GM21423 (cell line): ENCODE results near the gene SLC6A17.

Source experiments
- ATAC-seq: cut with Tn5 transposase; IDR thresholded peaks from one replicate; pipeline ENCODE4 v1.9.1; 2021; ENCODE audit warnings: mild to moderate bottlenecking, moderate library complexity; ENCODE audit not compliant: unreplicated experiment

The SLC6A17 gene

DNA sequence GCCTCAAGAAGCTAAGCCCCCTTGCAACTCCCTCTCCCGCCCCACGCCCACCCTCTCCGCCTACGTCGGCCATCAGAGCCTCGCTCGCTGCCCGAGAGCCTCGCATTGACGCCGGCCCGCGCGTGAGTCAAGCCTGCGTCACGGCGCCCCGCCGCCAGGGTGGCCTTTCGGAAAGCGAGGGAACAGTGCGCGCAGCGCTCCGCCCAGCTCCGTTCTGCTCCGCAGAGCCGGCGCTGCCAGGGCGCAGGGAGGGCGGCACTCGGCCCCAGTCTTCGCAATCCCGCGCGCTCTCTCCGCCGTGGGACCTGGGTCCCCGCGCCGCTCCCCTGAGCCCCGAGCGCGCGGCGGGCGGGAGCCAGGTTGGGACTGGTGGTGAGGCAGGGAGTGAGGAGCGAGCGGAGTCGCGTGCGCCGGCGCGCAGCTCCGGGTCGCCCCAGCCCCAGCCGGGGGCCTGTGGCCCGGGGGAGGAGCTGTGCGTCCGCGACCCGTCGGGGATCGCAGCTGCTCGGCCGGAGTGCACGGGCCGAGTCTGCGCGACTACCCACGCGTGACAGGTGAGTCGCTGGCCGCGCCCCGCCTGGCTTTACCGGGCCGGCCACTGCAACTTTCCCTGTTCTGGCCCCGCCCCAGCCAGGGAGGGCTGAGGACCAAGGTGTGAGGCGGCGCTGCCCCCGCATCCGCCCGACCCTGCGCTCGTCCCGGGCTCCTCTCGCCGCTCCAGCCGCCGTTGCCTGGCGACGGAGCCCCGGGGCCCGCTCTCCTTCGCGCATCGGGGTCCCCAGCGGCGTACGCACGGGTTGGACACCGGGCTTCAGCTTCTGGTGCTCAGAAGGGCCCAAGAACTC, at the start of gene SLC6A17:
Gene SLC6A17 (plus strand): TSS at position 165 of the 845 bp plus-strand sequence. CDS start 16,436 bp downstream, outside the sequence.
- ATAC-seq, result no peak

DNA sequence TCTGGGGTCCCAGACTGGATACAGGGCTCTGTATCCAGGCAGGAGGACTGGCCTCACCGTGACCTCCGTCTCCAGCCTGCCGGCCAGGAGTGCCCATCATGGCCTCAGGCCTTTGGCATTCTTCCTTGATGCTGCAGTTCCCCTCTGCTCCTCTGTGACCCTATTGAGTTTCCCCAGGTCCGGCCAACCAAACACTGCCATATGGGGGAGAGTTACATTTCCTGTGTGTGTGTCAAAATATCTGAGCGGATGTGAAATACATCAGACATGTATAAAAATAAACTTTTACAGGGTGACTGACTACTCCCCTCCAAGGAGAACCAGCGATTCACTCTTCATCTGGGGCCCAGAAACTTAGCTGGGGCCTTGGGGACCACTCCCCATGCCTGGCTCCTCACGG, 48.2 kb upstream of the SLC6A17 start:
- no peak for ATAC-seq

DNA sequence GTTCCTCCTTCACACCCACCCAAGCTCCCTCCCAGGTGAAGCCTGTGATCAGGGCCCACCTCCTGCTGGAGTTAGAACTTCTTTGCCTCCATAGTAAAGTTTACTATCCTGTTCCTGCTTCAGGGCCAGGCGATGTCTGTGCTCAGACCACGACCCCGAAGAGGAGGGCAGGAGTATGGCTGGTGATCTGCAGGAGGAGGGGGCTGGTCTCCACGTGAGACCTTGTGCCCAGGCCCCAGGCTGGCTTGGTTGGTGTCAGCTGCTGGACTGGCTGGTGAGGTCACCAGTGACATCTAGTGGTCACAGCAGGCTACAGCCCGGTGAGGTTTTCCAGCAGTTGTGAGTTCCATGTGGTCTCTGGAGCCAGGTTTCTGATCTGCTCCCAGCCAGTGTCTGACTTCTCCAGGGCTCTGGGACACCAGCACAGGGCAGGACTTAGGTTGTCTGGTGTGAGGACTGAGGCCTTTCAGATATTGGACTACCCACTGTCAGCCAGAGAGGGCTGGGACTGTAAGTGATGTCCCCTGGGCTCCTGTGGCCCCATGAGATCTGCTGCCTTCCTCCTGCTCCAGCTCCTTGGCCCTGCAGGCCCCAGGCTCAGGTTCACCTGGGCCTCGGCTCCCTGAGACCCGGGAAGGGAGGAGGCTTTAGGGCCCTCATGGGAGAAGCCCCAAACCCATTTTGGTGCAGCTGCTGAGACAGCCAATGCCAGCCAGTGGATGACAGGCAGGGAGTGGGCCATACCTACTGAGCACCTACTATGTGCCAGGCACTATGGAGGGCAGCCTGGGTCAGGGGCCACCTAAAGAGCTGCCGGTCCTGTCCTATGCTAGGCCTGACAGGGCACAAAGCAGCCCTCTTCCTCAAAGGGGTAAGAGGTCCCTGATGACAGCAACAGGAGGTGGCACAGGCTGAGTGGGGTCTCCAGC, 44.0 kb upstream of the SLC6A17 start:
- peak; percentile 51 for ATAC-seq

DNA sequence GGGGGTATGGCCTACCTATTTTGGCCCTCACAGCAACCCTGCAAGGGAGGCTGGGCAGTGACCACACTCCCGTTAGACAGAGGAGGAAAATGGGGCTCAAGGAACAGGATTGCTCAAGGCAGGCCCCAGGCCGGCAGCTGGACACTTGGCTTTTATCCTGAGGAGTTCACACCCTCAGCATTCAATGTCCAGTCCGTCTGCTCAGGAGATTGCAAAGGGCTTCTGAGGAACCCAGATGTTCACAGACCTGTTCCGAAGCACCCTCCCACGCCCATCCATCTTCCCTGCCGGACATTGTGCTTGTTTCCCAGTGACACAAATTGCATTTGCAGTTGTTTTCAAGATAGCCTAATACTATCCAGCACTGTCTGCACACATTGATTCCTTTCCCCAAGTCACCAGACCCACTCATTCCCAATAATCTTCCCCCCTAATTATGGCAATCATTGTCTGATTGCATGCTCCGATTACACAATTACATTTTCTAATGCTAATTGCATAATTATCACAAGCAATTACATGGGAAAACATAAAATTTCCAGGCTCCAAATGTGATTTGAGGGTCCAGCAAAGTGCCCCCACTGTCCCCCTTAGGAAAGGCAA, 42.3 kb upstream of the SLC6A17 start:
- ATAC-seq, result no peak

DNA sequence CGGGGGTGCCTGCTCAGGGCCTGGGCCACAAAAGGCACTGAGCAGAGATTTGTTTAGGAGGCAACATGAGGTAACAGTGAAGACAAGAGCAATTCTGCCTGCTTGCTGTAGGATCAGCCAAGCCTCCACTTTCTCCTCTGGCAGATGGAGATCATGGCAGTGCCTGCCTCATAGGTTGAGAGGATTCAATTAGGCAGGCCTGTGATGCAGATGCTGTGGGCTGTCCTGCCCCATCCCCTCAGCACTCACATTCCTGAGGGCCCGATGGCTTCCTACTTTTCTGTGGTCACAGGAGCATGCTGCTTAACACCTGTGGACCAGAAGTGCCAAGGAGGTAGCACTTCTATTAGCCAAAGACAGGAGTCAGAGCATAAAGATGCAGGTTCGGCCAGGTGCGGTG, 39.2 kb upstream of the SLC6A17 start:
- no peak for ATAC-seq

DNA sequence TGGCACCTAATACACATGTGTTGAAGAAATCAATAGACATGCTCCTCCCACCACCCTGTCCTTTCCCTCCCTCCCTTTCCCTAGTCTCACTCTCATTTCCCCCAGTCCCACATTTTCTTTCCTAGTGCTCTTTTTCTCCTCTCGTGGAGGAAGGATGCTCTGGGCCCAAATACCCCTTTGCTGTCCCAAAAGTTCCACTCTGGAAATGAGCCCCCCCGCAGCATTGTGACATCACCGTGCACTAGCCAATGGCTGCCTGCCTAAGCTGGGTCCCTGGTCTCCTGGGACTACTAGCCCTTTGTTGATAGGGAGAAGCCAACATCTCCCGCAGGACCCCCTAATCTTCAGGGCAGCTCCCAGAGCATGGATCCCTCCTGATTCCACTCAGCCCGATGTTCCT, 38.2 kb upstream of the SLC6A17 start, which contains the start of gene UBL4B:
Gene UBL4B (plus strand): TSS at position 301 of the 400 bp plus-strand sequence. CDS start 92 bp downstream, at position 393.
- no peak for ATAC-seq

DNA sequence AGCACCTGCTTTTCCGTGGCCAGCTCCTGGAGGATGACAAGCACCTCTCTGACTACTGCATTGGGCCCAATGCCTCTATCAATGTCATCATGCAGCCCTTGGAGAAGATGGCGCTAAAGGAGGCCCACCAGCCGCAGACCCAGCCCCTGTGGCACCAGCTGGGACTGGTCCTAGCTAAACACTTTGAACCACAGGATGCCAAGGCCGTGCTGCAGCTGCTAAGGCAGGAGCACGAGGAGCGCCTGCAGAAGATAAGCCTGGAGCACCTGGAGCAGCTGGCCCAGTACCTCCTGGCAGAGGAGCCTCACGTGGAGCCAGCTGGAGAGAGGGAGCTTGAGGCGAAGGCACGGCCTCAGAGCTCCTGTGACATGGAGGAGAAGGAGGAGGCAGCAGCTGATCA, 37.6 kb upstream of the SLC6A17 start:
- no peak for ATAC-seq

DNA sequence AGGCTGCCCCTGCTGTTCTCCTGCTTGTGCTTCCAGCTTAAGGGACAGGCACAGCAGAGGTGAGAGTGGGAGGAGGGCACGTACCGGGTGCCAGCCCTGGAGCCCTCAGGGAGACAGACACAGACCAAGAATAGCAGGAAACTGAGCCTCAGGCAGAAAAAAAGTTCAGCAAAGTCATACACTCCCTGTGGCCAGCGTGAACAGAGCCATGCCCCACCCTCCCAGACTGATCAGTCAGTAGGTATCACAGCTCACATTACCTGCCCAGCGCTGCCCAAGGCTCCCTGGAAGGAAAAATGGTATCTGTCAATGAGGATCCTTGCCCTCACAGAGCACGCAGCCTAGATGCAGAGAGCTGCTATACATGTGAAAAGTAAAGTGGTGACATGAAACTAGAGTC, 36.7 kb upstream of the SLC6A17 start:
- ATAC-seq, result no peak

DNA sequence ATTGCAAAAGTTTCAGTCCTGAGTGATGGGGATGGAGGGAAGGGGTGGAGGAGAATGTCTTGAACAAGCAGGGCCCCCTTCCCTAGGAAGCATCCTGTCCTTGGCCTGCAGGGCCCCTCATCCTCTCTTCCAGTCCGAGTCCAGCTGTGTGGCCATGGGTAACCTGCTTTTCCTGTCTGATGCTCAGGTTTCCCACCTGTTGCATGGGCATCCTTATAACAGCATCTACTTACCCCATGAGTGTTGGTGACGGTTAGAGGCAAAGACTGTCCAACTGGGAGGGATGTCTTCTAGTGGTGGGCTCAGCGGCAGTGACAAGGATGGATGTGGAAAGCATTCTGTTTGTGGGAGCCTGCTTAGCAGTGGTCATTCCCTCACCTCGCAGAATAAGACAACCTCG, 36.1 kb upstream of the SLC6A17 start:
- ATAC-seq, result no peak

DNA sequence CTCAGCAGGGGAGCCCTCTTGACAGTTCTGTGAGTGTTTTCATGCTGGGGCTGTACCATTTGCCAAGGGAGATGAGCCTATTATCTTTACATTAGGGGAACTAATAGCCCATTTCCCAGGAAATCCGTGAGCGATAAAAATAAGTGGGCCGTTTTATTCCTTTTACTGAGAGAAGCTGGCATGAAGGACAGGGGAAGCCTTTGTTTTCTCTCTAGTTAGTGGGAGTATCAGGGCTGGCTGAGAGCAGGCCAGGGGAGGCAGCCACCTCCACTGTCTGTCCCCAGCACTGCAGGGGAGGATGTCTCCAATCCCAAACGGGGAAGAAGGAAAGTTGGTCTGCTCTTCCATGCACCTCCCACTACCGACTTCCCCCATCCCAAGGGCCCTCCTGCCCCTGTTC, 35.5 kb upstream of the SLC6A17 start:
- no peak for ATAC-seq

DNA sequence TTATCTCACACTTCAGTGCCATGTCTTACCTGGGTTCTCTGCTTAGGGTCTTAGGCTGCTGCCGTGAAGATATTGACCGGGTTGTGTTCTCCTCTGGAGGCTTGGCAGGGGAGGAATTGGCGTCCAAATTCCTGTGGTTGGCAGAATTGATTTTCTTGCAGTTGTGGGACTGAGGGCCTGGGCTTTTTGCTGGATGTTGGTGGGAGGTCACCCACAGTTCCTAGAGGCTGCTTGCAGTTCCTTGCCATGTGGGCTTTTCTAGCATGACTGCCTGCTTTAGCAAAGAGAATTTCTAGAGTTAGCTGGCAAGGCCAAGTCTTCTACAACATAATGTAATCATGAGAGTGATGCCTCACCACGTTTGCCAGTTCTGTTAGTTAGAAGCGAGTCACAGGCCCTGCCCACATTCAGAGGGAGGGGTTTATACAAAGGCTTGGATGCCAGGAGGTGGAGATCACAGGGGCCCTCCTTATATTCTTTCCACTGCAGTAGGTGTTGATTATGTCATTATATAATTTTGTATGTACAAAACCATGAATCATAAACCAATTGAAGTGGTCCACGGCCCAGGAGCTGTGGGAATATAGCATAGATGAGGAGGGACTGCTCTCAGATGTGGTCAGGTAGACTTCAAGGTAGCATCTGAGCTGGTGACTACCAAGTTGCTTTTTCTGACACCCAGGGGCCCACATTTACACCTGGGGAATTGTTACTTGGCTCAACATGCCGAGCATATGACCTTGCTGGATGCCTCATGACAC, 31.5 kb upstream of the SLC6A17 start:
- ATAC-seq, result no peak

DNA sequence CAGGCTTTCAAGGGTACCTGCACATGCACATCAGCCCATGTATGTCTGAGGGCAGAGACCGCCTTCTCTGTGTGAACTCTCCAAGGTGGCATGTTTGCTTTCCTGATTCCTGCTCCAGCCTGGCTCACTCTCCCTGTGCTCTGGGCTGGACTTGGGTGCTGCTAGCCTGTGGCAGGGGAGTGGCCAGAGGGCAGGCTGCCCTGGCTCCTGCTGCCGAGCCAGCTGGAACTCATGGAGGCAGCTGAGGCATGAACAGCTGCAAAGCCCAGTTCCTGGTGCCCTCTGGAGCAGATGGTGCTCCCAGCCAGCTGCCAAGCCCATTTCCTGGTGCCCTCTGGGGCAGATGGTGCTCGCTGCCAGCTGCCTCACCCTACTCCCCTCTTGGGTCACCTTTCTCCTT, 30.5 kb upstream of the SLC6A17 start:
- no peak for ATAC-seq

DNA sequence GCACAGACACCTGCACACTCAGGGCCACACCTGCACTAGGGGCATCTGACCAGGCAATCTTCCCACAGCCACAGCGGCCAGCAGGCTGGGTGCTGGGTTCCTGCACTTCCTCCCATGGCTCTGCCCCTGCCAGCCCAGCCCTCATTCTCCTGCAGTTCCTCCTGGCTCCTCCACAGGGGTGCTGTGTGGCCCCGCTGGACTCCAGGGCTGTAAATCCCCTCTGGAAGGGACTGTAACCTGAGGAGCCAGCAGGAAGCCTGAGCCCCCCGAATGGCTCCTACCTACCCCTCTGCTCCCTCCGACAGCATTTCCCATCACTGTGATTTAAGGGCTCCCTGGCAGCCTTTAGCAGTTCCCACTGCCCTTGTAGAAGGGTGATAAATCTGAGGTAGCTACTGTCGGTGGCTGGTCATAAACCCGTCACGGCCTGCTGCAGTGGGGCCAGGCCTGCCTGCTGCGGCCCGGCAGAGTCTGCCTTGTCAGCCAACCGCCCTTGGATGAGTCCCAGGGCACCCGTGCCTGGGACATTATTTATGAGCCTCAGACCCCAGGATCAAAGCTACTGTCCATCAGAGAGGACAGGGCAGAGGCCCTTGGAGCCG, 29.2 kb upstream of the SLC6A17 start:
- ATAC-seq, result no peak

DNA sequence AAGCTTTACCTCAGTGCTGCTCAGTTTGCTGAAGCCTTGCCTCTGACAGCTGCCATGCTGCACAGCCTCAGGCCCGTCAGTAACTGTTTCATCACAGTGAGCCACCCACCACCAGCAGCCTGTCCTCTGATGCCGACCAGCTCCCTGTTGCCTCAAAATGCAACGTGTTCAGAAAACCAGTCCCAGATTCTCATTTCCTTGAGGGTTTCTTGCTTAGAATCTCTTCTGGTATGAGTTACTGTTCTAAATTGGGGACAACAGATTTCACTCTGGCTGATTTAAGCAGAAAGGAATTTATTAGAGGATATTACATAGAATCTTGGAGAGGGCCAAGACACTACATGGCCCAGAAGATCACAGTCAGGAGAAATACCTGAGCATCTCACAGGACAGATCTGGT, 27.1 kb upstream of the SLC6A17 start:
- no peak for ATAC-seq

DNA sequence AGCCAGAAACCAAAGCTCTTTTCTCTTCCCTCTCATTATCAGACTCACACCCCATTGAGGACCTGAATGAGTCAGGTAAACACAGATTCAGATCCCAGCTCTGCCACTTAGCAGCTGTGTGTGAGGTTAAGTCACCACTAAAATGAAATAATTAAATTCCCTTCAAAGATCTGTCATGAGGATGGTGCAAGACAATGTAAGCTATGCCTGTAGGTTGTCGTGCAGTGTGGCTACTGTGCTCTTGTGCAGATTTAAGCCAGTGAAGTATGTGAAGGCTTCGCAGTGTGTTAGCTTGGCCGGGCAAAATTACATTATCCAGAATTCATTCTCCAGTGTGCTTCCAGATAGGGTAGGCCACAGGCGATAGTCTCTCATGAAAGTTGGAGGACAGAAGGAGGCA, 24.5 kb upstream of the SLC6A17 start:
- ATAC-seq, result no peak

DNA sequence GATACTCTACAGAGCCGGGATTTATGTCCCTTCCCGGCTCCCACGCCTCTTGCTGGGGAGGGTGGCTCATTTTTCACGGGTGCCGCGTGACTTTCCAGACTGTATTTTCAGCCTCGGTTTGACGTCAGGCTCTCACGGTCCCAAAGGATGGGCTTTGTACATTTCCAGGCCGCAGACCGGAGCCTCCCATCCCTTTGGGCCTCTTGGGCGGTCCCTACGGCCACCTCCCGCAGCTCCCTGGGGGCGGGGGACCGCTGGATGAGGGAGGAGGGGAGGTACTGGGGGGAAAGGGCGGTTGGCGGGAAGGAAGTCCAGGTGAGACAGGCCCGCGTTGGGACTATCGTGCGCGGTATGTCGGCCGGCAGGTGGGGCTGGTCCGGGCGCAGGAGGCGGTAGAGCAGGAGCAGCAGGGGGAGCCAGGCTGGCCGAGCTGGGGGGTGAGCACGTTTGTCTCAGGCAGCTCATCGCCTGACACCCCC, 20.1 kb upstream of the SLC6A17 start:
- ATAC-seq, result no peak

DNA sequence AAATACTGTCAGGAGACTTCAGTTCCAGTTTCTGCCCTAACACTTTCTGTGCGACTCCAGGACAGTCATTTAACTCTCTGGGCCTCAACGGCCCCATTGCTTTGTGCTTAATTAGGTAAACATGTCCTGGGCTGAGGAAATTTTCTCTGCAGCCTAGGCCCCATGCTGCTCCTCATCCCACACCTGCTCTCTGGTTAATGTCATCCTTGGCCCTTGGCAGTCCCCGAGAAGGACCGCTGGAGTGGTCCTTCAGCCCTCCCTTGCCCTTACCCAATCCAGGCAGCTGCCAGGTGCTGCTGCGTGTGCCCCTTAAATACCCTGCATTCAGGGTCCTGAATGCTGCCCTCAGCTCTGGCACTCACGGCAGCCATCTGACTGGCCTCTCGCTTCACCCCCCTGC, 19.3 kb upstream of the SLC6A17 start:
- ATAC-seq, result no peak

DNA sequence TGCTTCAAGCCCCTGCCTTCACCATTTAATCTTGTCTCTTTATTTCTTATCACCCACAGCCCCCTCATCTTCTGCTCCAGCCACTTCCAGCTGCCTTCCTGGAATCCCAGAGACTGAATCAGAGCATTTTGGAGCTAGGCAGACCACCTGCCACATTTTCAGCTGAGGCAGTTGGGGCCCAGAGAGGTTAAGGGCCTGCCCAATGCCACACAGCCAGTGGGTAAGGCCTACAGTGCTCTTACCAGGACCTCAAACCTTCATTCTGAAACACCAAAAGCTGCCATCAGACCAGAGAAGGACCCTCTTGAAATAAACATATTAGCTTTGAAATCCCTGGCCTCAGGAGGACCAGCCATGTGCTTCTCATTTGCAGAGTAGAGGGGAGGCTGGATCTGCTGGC, 17.6 kb upstream of the SLC6A17 start:
- ATAC-seq, result no peak

DNA sequence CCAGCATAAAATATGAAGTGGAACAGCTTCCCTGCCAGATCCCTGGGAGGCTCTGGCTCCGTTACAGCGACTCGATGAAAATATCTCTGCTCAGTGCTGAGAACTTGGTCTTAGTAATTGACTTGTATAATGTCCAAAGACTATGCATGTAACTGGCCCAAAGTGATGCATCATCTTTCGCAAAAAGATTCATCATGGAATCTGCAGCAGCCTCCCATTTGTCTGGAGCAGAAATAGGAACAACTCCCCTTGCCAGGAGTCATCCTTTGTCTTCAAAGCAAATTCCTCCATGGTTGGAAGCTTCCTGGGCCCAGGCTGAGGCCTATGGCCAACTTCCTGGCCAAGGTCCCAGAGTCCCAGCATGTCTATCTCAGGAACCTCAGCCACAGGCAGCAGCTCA, 16.9 kb upstream of the SLC6A17 start:
- no peak for ATAC-seq

DNA sequence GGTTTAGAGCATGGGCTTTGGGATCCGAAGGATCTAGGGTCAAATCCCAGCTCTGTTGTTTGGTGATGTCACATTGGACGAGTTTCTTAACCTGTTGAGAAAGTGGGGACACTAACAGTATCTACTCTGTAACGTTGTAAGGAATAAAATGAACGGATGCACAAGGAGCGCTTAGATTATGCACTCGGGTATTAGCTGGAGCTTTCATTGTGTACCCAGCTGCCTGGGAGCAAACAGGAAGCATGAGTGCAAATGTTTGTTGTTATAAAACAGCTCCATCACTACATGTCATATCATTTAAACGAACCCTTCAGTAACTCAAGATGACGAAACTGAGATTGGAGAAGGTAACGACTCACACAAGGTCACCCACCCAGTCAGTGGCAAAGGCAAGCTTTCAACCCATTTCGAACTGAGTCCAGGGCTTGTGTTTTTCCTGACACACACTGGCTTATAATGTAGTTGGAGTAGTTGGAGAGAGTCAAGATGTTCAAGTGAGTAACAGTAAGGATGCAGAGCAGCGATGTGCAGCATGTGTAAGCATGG, 16.2 kb upstream of the SLC6A17 start:
- ATAC-seq, result no peak
